Left ventricle myocardium inferior (tissue), 1 donor: ENCODE measurements around the gene GPR17. TPM values are rescaled to one million over a fixed set of nuclear protein-coding genes. Genes with fewer than 3 reads are reported as not detected.

Experiments used
- DNase-seq: peaks from one replicate; pipeline ENCODE4 v3.0.0-alpha.2; 2020
- H3K27ac ChIP-seq: fragments of 200-600 bp; replicated peaks from 2 replicates; pipeline ENCODE4 v1.8.0; 2021
- H3K27me3 ChIP-seq: fragments of 200-600 bp; 2 replicates; pipeline ENCODE4 v1.8.0; 2021; ENCODE audit warnings: low read depth
- H3K36me3 ChIP-seq: fragments of 200-600 bp; 2 replicates; pipeline ENCODE4 v1.8.0; 2021
- H3K4me1 ChIP-seq: fragments of 200-600 bp; 2 replicates; pipeline ENCODE4 v1.8.0; 2021
- H3K4me3 ChIP-seq: fragments of 200-600 bp; 2 replicates; pipeline ENCODE4 v1.8.0; 2021; ENCODE audit warnings: mild to moderate bottlenecking, moderate library complexity
- H3K9me3 ChIP-seq: fragments of 200-600 bp; replicated peaks from 2 replicates; pipeline ENCODE4 v1.8.0; 2021
- CTCF ChIP-seq: fragments of 200-600 bp; IDR thresholded peaks from 2 replicates; pipeline ENCODE4 v1.8.0; 2021; ENCODE audit warnings: antibody characterized with exemption, mild to moderate bottlenecking, borderline replicate concordance
- intact Hi-C: fragments of 100-400 bp; cut with micrococcal nuclease; formaldehyde crosslinking; loops from one replicate; pipeline ENCODE4 v1.11.0; 2022
- total RNA-seq: library from RNA; stranded (reverse); fragmentation: NEBNext Ultra II Directional; extraction: Animal tissue kit (Norgen Biotek cat#: 25700); gene quantifications from one replicate; pipeline ENCODE4 v1.2.1, GENCODE V29; 2021
- donor health status: DM: no; HTN: yes; CAD: no; lungs with severe emphysema.

GPR17 gene
- total RNA-seq, 1 donor from 2014 or later: 0.16 TPM

GRCh38 chr2:127633556-127634065 is 12.3 kb upstream of the GPR17 start:
- no peak overlapping the region for H3K4me3 ChIP-seq
- no peaks in the 10 kb centered on the region for H3K9me3 ChIP-seq
- peaks cover 100% of the 10 kb centered on the region for H3K4me1 ChIP-seq
- TF ChIP-seq CTCF: no peak
- no peak for DNase-seq
- no peaks in the 10 kb centered on the region for H3K27me3 ChIP-seq
- intact Hi-C loops: no loop called here
- H3K36me3 ChIP-seq: peaks cover 4% of the 10 kb centered on the region
- peak overlapping the region; percentile 94 for H3K27ac ChIP-seq

GRCh38 chr2:127634066-127634617 is 11.8 kb upstream of the GPR17 start:
- TF ChIP-seq CTCF: no peak
- intact Hi-C loops: no loop called here
- Histone ChIP-seq H3K9me3 (no peaks in the 10 kb centered on the region), H3K27ac (peak overlapping the region; percentile 94), H3K27me3 (no peaks in the 10 kb centered on the region), H3K4me3 (no peak overlapping the region), H3K36me3 (peaks cover 9% of the 10 kb centered on the region), H3K4me1 (peaks cover 99% of the 10 kb centered on the region)
- no peak for DNase-seq

GRCh38 chr2:127634626-127635379 is 11.2 kb upstream of the GPR17 start:
- TF ChIP-seq CTCF: no peak
- DNase-seq: no peak
- Histone ChIP-seq H3K4me1 (peaks cover 97% of the 10 kb centered on the region), H3K9me3 (no peaks in the 10 kb centered on the region), H3K27ac (peak overlapping the region; percentile 94), H3K27me3 (no peaks in the 10 kb centered on the region), H3K4me3 (no peak overlapping the region), H3K36me3 (peaks cover 12% of the 10 kb centered on the region)
- intact Hi-C loops: no loop called here

GRCh38 chr2:127635380-127636237 is 10.3 kb upstream of the GPR17 start:
- peaks cover 20% of the 10 kb centered on the region for H3K36me3 ChIP-seq
- no peak overlapping the region for H3K4me3 ChIP-seq
- H3K4me1 ChIP-seq: peaks cover 97% of the 10 kb centered on the region
- no peak for TF ChIP-seq CTCF
- peak overlapping the region; percentile 94 for H3K27ac ChIP-seq
- DNase-seq: no peak
- no peaks in the 10 kb centered on the region for H3K27me3 ChIP-seq
- no peaks in the 10 kb centered on the region for H3K9me3 ChIP-seq
- intact Hi-C loops: no loop called here

- Histone ChIP-seq H3K27ac (peak overlapping the region; percentile 94), H3K4me3 (peak overlapping the region; percentile 17), H3K9me3 (no peaks in the 10 kb centered on the region), H3K27me3 (no peaks in the 10 kb centered on the region), H3K36me3 (peaks cover 29% of the 10 kb centered on the region), H3K4me1 (peaks cover 97% of the 10 kb centered on the region)
- no peak for DNase-seq
- intact Hi-C loops: no loop called here
- TF ChIP-seq CTCF: no peak
Measured at GRCh38 chr2:127636248-127637235, 9.4 kb upstream of the GPR17 start.
